DOHH2 (cell line): Measurements from ENCODE around the gene CSF1.
"Not testable (repeated sequence)": the region's sequence is repeated elsewhere in the genome, so short reads cannot be mapped to it uniquely, and the experiment has no call there.

Experiments
- H3F3A ChIP-seq: fragments of 200-600 bp; sonication (generic), shearing (Covaris generic); 2 replicates; pipeline ENCODE4 v1.6.0; 2016; ENCODE audit warnings: antibody characterized with exemption, mild to moderate bottlenecking; ENCODE audit not compliant: control insufficient read depth, insufficient read depth
- H3K27ac ChIP-seq: fragments of 200-600 bp; sonication (generic); 2 replicates; pipeline ENCODE4 v1.5.1; 2014; ENCODE audit warnings: low read depth, mild to moderate bottlenecking, low read length, moderate library complexity
- H3K27me3 ChIP-seq: fragments of 200-600 bp; sonication (generic); 2 replicates; pipeline ENCODE4 v1.6.1; 2014; ENCODE audit warnings: mild to moderate bottlenecking, low read length, mixed read lengths; ENCODE audit not compliant: control insufficient read depth
- H3K36me3 ChIP-seq: fragments of 200-600 bp; sonication (generic); 2 replicates; pipeline ENCODE4 v1.6.1; 2014; ENCODE audit warnings: mild to moderate bottlenecking, low read length, moderate library complexity, mixed read lengths; ENCODE audit not compliant: control insufficient read depth
- H3K4me1 ChIP-seq: fragments of 200-600 bp; sonication (generic); 2 replicates; pipeline ENCODE4 v1.6.1; 2014; ENCODE audit warnings: mild to moderate bottlenecking, low read length, mixed read lengths; ENCODE audit not compliant: control insufficient read depth
- H3K4me2 ChIP-seq: fragments of 200-600 bp; sonication (generic); 2 replicates; pipeline ENCODE4 v1.6.0; 2014; ENCODE audit warnings: mild to moderate bottlenecking, low read length, moderate library complexity
- H3K4me3 ChIP-seq: fragments of 200-600 bp; sonication (generic); 2 replicates; pipeline ENCODE4 v1.5.1; 2014; ENCODE audit warnings: mild to moderate bottlenecking, low read length, mixed read lengths
- H3K79me2 ChIP-seq: fragments of 200-600 bp; sonication (generic); 2 replicates; pipeline ENCODE4 v1.6.1; 2014; ENCODE audit warnings: mild to moderate bottlenecking, low read length, mixed read lengths; ENCODE audit not compliant: control insufficient read depth
- H3K9me2 ChIP-seq: fragments of 200-600 bp; sonication (generic); replicated peaks from 2 replicates; pipeline ENCODE4 v1.6.1; 2014; ENCODE audit warnings: mild to moderate bottlenecking, low read length, mixed read lengths; ENCODE audit not compliant: control insufficient read depth
- H3K9me3 ChIP-seq: fragments of 200-600 bp; sonication (generic); 2 replicates; pipeline ENCODE4 v1.6.1; 2014; ENCODE audit warnings: antibody characterized with exemption, low read length, mixed read lengths; ENCODE audit not compliant: control insufficient read depth, insufficient read depth
- H4K20me1 ChIP-seq: fragments of 200-600 bp; sonication (generic); 2 replicates; pipeline ENCODE4 v1.6.0; 2014; ENCODE audit warnings: low read depth, mild to moderate bottlenecking, antibody characterized with exemption, low read length, moderate library complexity; ENCODE audit not compliant: control insufficient read depth, insufficient read depth
- EZH2phosphoT487 ChIP-seq: fragments of 200-600 bp; sonication (generic); IDR thresholded peaks from 2 replicates; pipeline ENCODE4 v1.6.1; 2017; ENCODE audit warnings: borderline replicate concordance, mild to moderate bottlenecking, antibody characterized with exemption, low read length, moderate library complexity, mixed read lengths
- TF ChIP-seq, protein P1 (sequence below): fragments of 200-600 bp; sonication (generic); IDR thresholded peaks from one replicate; pipeline ENCODE4 v1.5.1; 2014; ENCODE audit warnings: antibody characterized with exemption, mild to moderate bottlenecking, low read depth, low read length; ENCODE audit not compliant: poor library complexity, severe bottlenecking

CSF1 gene

DNA sequence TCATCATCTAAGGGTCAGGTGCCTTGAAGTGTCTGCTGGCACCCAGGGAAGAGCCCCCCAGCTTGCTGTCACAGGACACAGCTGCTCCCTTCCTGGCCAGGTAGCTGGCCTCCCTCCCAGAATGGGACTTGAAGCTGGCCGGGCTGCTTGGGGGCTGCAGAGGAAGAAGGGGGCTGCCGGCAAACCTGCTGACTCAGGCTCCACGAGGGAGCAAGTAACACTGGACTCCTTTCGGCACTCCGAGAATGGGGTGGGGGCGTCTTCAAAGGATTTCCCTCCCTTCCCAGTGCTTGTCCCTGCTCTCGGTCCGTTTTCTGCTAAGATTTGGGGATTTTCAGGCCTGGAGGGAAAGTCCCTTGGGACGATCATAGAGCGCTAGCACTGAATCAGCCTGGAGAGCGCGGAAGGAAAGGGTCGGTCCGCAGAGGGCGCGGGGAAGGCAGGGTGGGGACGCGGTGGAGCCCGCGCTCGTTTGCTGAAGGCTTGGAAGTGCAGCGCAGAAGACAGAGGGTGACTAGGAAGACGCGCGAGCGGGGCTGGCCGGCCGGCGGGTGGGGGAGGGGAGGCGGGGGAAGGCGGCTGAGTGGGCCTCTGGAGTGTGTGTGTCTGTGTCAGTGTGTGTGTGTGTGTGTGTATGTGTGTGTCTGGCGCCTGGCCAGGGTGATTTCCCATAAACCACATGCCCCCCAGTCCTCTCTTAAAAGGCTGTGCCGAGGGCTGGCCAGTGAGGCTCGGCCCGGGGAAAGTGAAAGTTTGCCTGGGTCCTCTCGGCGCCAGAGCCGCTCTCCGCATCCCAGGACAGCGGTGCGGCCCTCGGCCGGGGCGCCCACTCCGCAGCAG lies at the start of gene CSF1:
Gene CSF1 (plus strand): TSS at position 727 of the 840 bp plus-strand sequence. CDS start 175 bp downstream, outside the sequence.
- H3K4me3 ChIP-seq = no peak within 1 kb of the TSS
- peaks cover 58% of the 10 kb centered on the region for H3K27me3 ChIP-seq
- no peak within 1 kb of the TSS for H3K27ac ChIP-seq
- H3K79me2 ChIP-seq = no peaks in the 10 kb centered on the region
- no peaks in the 10 kb centered on the region for H3K9me2 ChIP-seq
- TF ChIP-seq EZH2phosphoT487 = no peak
- TF ChIP-seq, protein P1, sequence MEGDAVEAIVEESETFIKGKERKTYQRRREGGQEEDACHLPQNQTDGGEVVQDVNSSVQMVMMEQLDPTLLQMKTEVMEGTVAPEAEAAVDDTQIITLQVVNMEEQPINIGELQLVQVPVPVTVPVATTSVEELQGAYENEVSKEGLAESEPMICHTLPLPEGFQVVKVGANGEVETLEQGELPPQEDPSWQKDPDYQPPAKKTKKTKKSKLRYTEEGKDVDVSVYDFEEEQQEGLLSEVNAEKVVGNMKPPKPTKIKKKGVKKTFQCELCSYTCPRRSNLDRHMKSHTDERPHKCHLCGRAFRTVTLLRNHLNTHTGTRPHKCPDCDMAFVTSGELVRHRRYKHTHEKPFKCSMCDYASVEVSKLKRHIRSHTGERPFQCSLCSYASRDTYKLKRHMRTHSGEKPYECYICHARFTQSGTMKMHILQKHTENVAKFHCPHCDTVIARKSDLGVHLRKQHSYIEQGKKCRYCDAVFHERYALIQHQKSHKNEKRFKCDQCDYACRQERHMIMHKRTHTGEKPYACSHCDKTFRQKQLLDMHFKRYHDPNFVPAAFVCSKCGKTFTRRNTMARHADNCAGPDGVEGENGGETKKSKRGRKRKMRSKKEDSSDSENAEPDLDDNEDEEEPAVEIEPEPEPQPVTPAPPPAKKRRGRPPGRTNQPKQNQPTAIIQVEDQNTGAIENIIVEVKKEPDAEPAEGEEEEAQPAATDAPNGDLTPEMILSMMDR = no peak
- H3K9me3 ChIP-seq = no peaks in the 10 kb centered on the region
- no peak within 1 kb of the TSS for H3K4me2 ChIP-seq
- H3K4me1 ChIP-seq = peaks cover 8% of the 10 kb centered on the region; the same call in 1 of the 2 replicates
- H3K36me3 ChIP-seq = no peaks in the 10 kb centered on the region
- no peaks in the 10 kb centered on the region for H4K20me1 ChIP-seq
- no peaks in the 10 kb centered on the region for H3F3A ChIP-seq

- H3K4me1 ChIP-seq, H4K20me1 ChIP-seq, H3K27me3 ChIP-seq, H3K4me2 ChIP-seq, H3K27ac ChIP-seq, H3K36me3 ChIP-seq, H3F3A ChIP-seq, H3K9me2 ChIP-seq, H3K9me3 ChIP-seq, H3K4me3 ChIP-seq, H3K79me2 ChIP-seq: not testable (repeated sequence)
Measured at GRCh38 chr1:109861616-109862015, 49.0 kb upstream of the CSF1 start.

GRCh38 chr1:109863667-109864046 lies 47.0 kb upstream of the CSF1 start:
- H3F3A ChIP-seq = no peaks in the 10 kb centered on the region
- H3K4me3 ChIP-seq = no peak overlapping the region
- H3K4me1 ChIP-seq = no peaks in the 10 kb centered on the region
- H3K27me3 ChIP-seq = peaks cover 7% of the 10 kb centered on the region; the same call in 1 of the 2 replicates
- H3K9me3 ChIP-seq = no peaks in the 10 kb centered on the region
- TF ChIP-seq, protein P1 = no peak
- no peak for TF ChIP-seq EZH2phosphoT487
- H3K4me2 ChIP-seq = no peak overlapping the region
- H3K9me2 ChIP-seq = no peaks in the 10 kb centered on the region
- no peaks in the 10 kb centered on the region for H4K20me1 ChIP-seq
- no peaks in the 10 kb centered on the region for H3K79me2 ChIP-seq
- H3K27ac ChIP-seq = no peak overlapping the region
- H3K36me3 ChIP-seq = no peaks in the 10 kb centered on the region

DNA sequence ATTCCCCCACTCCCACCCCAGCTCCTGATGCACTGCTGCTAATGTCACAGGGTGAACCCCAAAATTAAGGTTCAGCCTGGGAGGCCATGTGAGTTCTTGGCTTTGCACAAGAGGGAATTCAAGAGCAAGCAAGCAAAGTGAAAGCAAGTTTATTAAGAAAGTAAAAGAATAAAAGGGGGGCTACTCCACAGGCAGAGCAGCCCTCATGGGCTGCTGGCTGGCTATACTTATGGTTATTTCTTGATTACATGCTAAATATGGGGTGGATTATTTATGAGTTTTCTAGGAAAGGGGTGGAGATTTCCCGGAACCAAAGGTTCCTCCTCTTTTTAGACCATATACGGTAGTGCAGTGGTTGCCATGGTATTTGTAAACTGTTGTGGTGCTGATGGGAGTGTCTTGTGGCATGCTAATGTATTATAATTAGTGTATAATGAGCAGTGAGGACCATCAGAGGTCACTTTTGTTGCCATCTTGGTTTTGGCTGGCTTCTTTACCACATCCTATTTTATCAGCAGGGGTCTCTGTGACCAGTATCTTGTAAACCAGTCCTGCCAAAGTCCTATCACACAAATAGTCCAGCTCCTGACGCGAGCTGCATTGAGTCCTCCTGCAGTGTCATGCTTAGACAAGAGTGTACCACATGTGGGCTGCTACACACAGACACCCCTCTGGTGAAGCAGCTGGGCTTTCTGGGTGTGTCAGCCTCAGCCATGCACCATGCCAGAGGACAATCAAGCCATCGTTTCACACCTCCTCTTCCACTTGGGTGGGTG lies 46.4 kb upstream of the CSF1 start:
- Histone ChIP-seq H3K27ac (no peak overlapping the region), H3K27me3 (peaks cover 7% of the 10 kb centered on the region; the same call in 1 of the 2 replicates), H3K4me2 (no peak overlapping the region), H3K9me2 (no peaks in the 10 kb centered on the region), H3F3A (no peaks in the 10 kb centered on the region), H3K9me3 (no peaks in the 10 kb centered on the region), H3K4me1 (no peaks in the 10 kb centered on the region), H3K4me3 (no peak overlapping the region), H3K79me2 (no peaks in the 10 kb centered on the region), H3K36me3 (no peaks in the 10 kb centered on the region), H4K20me1 (no peaks in the 10 kb centered on the region)
- TF ChIP-seq, protein P1 = no peak
- TF ChIP-seq EZH2phosphoT487 = no peak
